HFFc6 (cell line): ENCODE data around the gene SLC6A7. TPM values are rescaled to one million over a fixed set of nuclear protein-coding genes. Genes with fewer than 3 reads are reported as not detected.

Experiments
- DNase-seq: peaks from one replicate; pipeline ENCODE4 v3.0.0-alpha.2; 2018
- H3K27ac Mint-ChIP-seq: 2 replicates; pipeline ENCODE4 v1.8.0; 2020; ENCODE audit warnings: mild to moderate bottlenecking, mixed read lengths
- H3K27me3 Mint-ChIP-seq: 2 replicates; pipeline ENCODE4 v1.8.0; 2021; ENCODE audit warnings: mild to moderate bottlenecking, moderate library complexity, mixed read lengths; ENCODE audit not compliant: insufficient read depth
- H3K36me3 Mint-ChIP-seq: 2 replicates; pipeline ENCODE4 v1.8.0; 2021; ENCODE audit warnings: low read depth, mixed read lengths
- H3K4me1 Mint-ChIP-seq: 2 replicates; pipeline ENCODE4 v1.8.0; 2020; ENCODE audit warnings: low read depth, mixed read lengths
- H3K4me3 Mint-ChIP-seq: 2 replicates; pipeline ENCODE4 v1.8.0; 2020; ENCODE audit warnings: mild to moderate bottlenecking, moderate library complexity, mixed read lengths
- H3K9me3 Mint-ChIP-seq: 2 replicates; pipeline ENCODE4 v1.8.0; 2020; ENCODE audit warnings: mild to moderate bottlenecking, mixed read lengths
- total RNA-seq, 6 experiments: library from RNA; stranded (reverse); fragmentation: NEBNext Ultra II Directional; extraction: Animal tissue kit (Norgen Biotek cat#: 25700); gene quantifications; 2 replicates in 1 of 6; 3 replicates in 5 of 6; pipeline ENCODE4 v1.2.3, GENCODE V29; 2021
- TF ChIP-seq, protein P1 (sequence below): fragments of 200-600 bp; sonication (generic); IDR thresholded peaks from 2 replicates; pipeline ENCODE4 v1.5.0; 2021; ENCODE audit warnings: antibody characterized with exemption, mild to moderate bottlenecking

SLC6A7 gene
- total RNA-seq, 6 experiments from 2014 or later, result not detected

DNA sequence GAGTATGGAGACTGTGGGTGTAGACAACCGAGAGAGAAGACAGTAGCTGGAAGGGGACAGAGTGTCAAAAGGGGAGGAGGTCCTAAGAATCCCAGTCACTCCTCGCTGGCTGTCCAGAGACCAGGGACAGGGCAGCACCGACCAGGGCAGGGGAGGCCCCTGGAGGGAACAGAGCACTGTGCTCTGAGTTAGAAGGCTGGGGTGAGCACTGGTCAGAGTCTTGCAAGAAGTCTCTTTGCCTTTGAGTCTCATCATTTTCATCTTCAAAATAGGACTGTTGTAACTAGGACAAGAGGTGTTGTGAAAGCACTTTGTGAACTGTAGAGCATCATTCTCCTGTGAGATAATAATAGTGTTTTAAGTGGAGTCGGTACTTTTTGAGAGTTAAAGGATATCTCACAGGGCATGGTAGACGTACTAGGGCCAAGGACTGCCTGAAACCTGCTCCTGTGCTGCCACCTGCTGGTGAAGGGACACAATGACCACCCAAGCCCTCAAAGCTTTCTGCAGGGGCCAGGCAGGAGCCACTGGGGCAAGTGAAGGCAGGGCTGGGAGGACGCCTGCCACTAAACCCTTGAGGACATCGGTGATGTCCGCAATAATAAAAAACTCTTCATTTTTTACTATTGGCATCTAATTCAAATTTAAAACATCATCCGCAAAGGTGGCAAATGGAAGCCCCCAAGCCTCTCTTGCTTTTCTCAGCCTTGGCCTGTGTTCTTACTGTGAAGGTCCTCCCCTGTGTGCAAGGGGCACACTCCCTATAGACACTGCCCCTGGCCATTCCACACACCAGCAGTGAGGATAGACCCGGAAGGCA lies 28.2 kb downstream of the SLC6A7 start:
- TF ChIP-seq, protein P1, sequence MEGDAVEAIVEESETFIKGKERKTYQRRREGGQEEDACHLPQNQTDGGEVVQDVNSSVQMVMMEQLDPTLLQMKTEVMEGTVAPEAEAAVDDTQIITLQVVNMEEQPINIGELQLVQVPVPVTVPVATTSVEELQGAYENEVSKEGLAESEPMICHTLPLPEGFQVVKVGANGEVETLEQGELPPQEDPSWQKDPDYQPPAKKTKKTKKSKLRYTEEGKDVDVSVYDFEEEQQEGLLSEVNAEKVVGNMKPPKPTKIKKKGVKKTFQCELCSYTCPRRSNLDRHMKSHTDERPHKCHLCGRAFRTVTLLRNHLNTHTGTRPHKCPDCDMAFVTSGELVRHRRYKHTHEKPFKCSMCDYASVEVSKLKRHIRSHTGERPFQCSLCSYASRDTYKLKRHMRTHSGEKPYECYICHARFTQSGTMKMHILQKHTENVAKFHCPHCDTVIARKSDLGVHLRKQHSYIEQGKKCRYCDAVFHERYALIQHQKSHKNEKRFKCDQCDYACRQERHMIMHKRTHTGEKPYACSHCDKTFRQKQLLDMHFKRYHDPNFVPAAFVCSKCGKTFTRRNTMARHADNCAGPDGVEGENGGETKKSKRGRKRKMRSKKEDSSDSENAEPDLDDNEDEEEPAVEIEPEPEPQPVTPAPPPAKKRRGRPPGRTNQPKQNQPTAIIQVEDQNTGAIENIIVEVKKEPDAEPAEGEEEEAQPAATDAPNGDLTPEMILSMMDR, result peak; percentile 97
- H3K36me3 Mint-ChIP-seq, result no peaks in the 10 kb centered on the region
- no peaks in the 10 kb centered on the region for H3K9me3 Mint-ChIP-seq
- H3K4me3 Mint-ChIP-seq, result no peak overlapping the region
- H3K27ac Mint-ChIP-seq, result no peak overlapping the region
- DNase-seq, result peak; percentile 68
- peaks cover 24% of the 10 kb centered on the region for H3K4me1 Mint-ChIP-seq
- peaks cover 2% of the 10 kb centered on the region; the same call in 1 of the 2 replicates for H3K27me3 Mint-ChIP-seq

DNA sequence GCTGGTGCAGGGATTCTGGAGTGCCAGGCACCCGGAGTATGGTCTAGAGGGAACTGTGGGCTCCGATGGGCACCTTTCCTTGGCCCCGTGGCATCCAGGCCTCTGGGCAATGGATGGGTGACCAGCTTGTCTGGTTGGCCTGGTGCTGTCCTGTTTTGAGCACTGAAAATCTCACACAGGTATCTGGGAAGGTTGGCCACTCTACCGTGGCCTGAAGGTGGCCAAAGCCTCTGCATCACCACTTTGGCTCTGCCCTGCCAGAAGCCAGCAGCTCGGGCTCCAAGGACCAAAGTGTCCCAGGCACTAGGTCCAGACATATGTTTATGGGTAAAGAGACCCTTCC lies 28.8 kb downstream of the SLC6A7 start:
- Mint-ChIP-seq H3K9me3 (no peaks in the 10 kb centered on the region), H3K4me1 (peaks cover 20% of the 10 kb centered on the region), H3K4me3 (no peak overlapping the region), H3K27me3 (peaks cover 2% of the 10 kb centered on the region; the same call in 1 of the 2 replicates), H3K36me3 (no peaks in the 10 kb centered on the region), H3K27ac (no peak overlapping the region)
- no peak for DNase-seq
- TF ChIP-seq, protein P1, result no peak

DNA sequence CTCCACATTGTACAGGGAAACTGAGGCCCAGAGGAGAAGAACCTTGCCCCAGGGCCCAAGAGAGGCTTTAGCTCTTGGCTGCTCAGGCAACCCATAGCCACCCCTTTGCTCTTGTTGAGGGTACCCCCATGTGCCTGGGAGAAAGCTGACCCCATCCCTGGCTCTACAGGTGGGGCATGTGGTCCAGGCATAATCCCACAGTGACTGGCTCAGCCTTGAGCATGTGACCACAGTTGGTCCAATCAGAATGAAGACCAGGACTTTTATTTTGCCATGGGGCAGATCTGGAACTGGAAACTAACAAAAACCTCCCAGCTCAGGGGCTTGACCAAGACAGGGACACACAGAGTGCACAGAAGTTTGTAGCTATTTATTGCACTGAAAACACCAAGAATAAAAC lies 29.3 kb downstream of the SLC6A7 start:
- TF ChIP-seq, protein P1, result no peak
- H3K4me3 Mint-ChIP-seq, result no peak overlapping the region
- H3K9me3 Mint-ChIP-seq, result no peaks in the 10 kb centered on the region
- H3K36me3 Mint-ChIP-seq, result no peaks in the 10 kb centered on the region
- H3K4me1 Mint-ChIP-seq, result peaks cover 18% of the 10 kb centered on the region
- no peak overlapping the region for H3K27ac Mint-ChIP-seq
- no peak for DNase-seq
- peaks cover 2% of the 10 kb centered on the region; the same call in 1 of the 2 replicates for H3K27me3 Mint-ChIP-seq

DNA sequence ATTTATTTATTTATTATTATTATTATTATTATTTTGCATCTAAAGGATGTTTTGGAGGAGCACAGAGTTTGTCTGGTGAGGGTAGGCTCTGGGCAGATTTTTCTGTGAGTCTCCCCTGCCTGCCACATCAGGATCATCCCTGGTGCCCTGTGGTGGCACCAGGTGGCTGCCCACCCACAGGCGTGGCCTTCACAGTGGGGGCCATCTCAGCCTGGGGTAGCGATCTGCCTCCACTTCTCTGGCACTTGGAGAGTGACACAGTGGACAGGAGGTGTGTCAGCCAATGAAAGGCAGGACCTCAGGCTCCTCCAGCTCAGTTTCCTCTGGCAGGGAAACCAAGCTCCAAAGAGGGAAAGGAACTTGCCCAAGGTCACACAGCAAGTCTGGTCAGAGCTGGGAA lies 30.0 kb downstream of the SLC6A7 start:
- TF ChIP-seq, protein P1, result no peak
- Mint-ChIP-seq H3K27ac (no peak overlapping the region), H3K27me3 (peaks cover 2% of the 10 kb centered on the region), H3K4me1 (peaks cover 20% of the 10 kb centered on the region), H3K36me3 (no peaks in the 10 kb centered on the region), H3K4me3 (no peak overlapping the region), H3K9me3 (no peaks in the 10 kb centered on the region)
- DNase-seq, result no peak

DNA sequence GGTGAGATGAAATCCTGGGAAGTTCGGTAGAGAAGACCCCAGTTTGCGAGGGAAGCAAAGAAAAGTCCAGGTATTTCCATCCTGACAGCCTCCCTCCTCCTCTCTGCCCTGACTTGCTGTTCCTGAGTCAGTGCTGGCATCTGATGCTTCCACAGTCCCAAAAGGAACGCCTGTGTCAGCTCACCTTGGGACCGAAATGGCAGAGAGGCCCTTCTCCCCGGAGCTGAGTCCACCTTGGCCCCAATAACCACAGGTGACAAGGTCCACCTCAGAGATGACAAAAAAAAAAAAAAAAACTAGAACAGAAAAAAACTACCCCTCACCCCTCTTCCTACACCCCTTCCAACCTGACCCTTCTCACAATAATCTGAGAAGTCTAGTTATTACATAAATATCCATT lies 31.6 kb downstream of the SLC6A7 start:
- Mint-ChIP-seq H3K9me3 (no peaks in the 10 kb centered on the region), H3K4me1 (peaks cover 21% of the 10 kb centered on the region), H3K4me3 (no peak overlapping the region), H3K27me3 (no peaks in the 10 kb centered on the region; the same call in 1 of the 2 replicates), H3K27ac (no peak overlapping the region), H3K36me3 (no peaks in the 10 kb centered on the region)
- no peak for DNase-seq
- TF ChIP-seq, protein P1, result no peak
